Left ventricle myocardium inferior (tissue), 1 donor: Measurements from ENCODE around the gene SV2B. TPM values are rescaled to one million over a fixed set of nuclear protein-coding genes. Genes with fewer than 3 reads are reported as not detected.

Experiments used
- DNase-seq: peaks from one replicate; pipeline ENCODE4 v3.0.0-alpha.2; 2020
- H3K27ac ChIP-seq: fragments of 200-600 bp; replicated peaks from 2 replicates; pipeline ENCODE4 v1.8.0; 2021
- H3K27me3 ChIP-seq: fragments of 200-600 bp; 2 replicates; pipeline ENCODE4 v1.8.0; 2021; ENCODE audit warnings: low read depth
- H3K36me3 ChIP-seq: fragments of 200-600 bp; 2 replicates; pipeline ENCODE4 v1.8.0; 2021
- H3K4me1 ChIP-seq: fragments of 200-600 bp; 2 replicates; pipeline ENCODE4 v1.8.0; 2021
- H3K4me3 ChIP-seq: fragments of 200-600 bp; 2 replicates; pipeline ENCODE4 v1.8.0; 2021; ENCODE audit warnings: mild to moderate bottlenecking, moderate library complexity
- H3K9me3 ChIP-seq: fragments of 200-600 bp; replicated peaks from 2 replicates; pipeline ENCODE4 v1.8.0; 2021
- CTCF ChIP-seq: fragments of 200-600 bp; IDR thresholded peaks from 2 replicates; pipeline ENCODE4 v1.8.0; 2021; ENCODE audit warnings: antibody characterized with exemption, mild to moderate bottlenecking, borderline replicate concordance
- intact Hi-C: fragments of 100-400 bp; cut with micrococcal nuclease; formaldehyde crosslinking; loops from one replicate; pipeline ENCODE4 v1.11.0; 2022
- total RNA-seq: library from RNA; stranded (reverse); fragmentation: NEBNext Ultra II Directional; extraction: Animal tissue kit (Norgen Biotek cat#: 25700); gene quantifications from one replicate; pipeline ENCODE4 v1.2.1, GENCODE V29; 2021
- donor health status: DM: no; HTN: yes; CAD: no; lungs with severe emphysema.

Gene SV2B
- total RNA-seq, 1 donor from 2014 or later: 2.8 TPM

- no peaks in the 10 kb centered on the region for H3K9me3 ChIP-seq
- TF ChIP-seq CTCF: no peak
- H3K4me1 ChIP-seq: peaks cover 18% of the 10 kb centered on the region
- H3K4me3 ChIP-seq: no peak overlapping the region
- peaks cover 11% of the 10 kb centered on the region for H3K27me3 ChIP-seq
- no peak overlapping the region for H3K27ac ChIP-seq
- H3K36me3 ChIP-seq: no peaks in the 10 kb centered on the region
- intact Hi-C loops: no loop called here
- no peak for DNase-seq
These were observed 22.2 kb downstream of the SV2B start for GRCh38 chr15:91122296-91122695.

DNA sequence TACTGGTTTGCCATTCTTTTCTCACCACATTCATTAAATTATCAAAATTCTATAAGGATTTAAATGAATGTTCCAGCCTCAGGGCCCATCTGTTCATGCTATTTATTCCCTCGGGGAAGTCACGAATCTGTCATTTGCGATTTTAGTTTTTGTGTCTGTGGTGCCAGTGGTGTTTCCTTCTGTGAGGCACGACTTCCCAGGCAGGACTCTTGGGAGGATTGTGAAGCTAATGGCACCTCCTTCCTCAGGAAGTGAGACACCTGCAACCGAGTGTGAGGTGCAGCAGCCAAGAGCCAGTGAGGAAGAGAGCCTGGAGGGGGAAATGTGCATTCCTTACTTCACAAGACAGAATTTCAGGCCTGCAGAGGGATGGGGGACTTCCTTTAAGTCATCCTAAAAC is 24.1 kb downstream of the SV2B start:
- no peaks in the 10 kb centered on the region for H3K36me3 ChIP-seq
- no peak overlapping the region for H3K4me3 ChIP-seq
- H3K9me3 ChIP-seq: no peaks in the 10 kb centered on the region
- H3K4me1 ChIP-seq: peaks cover under 1% of the 10 kb centered on the region
- H3K27me3 ChIP-seq: peaks cover 27% of the 10 kb centered on the region
- no peak overlapping the region for H3K27ac ChIP-seq
- TF ChIP-seq CTCF: no peak
- intact Hi-C loops: no loop called here
- no peak for DNase-seq

GRCh38 chr15:91125162-91125561 is 25.1 kb downstream of the SV2B start:
- H3K4me1 ChIP-seq: no peaks in the 10 kb centered on the region
- no peak for TF ChIP-seq CTCF
- no peaks in the 10 kb centered on the region for H3K36me3 ChIP-seq
- no peak for DNase-seq
- H3K27me3 ChIP-seq: peaks cover 32% of the 10 kb centered on the region
- no peaks in the 10 kb centered on the region for H3K9me3 ChIP-seq
- H3K4me3 ChIP-seq: no peak overlapping the region
- intact Hi-C loops: no loop called here
- no peak overlapping the region for H3K27ac ChIP-seq

GRCh38 chr15:91126080-91126479 is 26.0 kb downstream of the SV2B start:
- H3K27ac ChIP-seq: no peak overlapping the region
- H3K4me1 ChIP-seq: no peaks in the 10 kb centered on the region
- no peaks in the 10 kb centered on the region for H3K9me3 ChIP-seq
- peaks cover 32% of the 10 kb centered on the region for H3K27me3 ChIP-seq
- TF ChIP-seq CTCF: no peak
- no peaks in the 10 kb centered on the region for H3K36me3 ChIP-seq
- intact Hi-C loops: no loop called here
- no peak overlapping the region for H3K4me3 ChIP-seq
- DNase-seq: no peak

- no peak for TF ChIP-seq CTCF
- intact Hi-C loops: no loop called here
- H3K4me1 ChIP-seq: no peaks in the 10 kb centered on the region
These were observed 27.3 kb downstream of the SV2B start for GRCh38 chr15:91127236-91127955.

More at GRCh38 chr15:91127236-91127955, 27.3 kb downstream of the SV2B start:
- Histone ChIP-seq H3K27me3 (peaks cover 32% of the 10 kb centered on the region), H3K9me3 (no peaks in the 10 kb centered on the region), H3K27ac (no peak overlapping the region), H3K4me3 (no peak overlapping the region), H3K36me3 (no peaks in the 10 kb centered on the region)
- DNase-seq: no peak
